HG02973 (cell line): Measurements from ENCODE around the gene PYURF.

Experiments used
- ATAC-seq: cut with Tn5 transposase; IDR thresholded peaks from one replicate; pipeline ENCODE4 v1.9.1; 2021; ENCODE audit warnings: moderate library complexity; ENCODE audit not compliant: unreplicated experiment

Gene PYURF

GRCh38 chr4:88514557-88515511, 8.7 kb downstream of the PYURF start:
- no peak for ATAC-seq

- ATAC-seq: no peak
Observed at GRCh38 chr4:88511236-88511635, 12.3 kb downstream of the PYURF start.

- no peak for ATAC-seq
Observed at GRCh38 chr4:88503344-88503743, 20.2 kb downstream of the PYURF start.

GRCh38 chr4:88497859-88498409, 25.6 kb downstream of the PYURF start:
- no peak for ATAC-seq

- ATAC-seq: no peak
Observed at GRCh38 chr4:88489100-88489761, 34.3 kb downstream of the PYURF start.

GRCh38 chr4:88481537-88481936, 42.0 kb downstream of the PYURF start:
- no peak for ATAC-seq

GRCh38 chr4:88478247-88478646, 45.3 kb downstream of the PYURF start:
- no peak for ATAC-seq

- no peak for ATAC-seq
Observed at GRCh38 chr4:88477229-88477860, 46.2 kb downstream of the PYURF start.
